PC-9 (cell line): ENCODE data around the gene SNTG2. TPM values are rescaled to one million over a fixed set of nuclear protein-coding genes. Genes with fewer than 3 reads are reported as not detected.

Source experiments
- BruUV-seq: library from RNA; stranded (reverse); fragments of 400-500 nt; replicated peaks from 2 replicates; lab custom pipeline; 2021; lab: Mats Ljungman, UMichigan
- CTCF ChIA-PET: fragments of 300-600 bp; sonication (Branson Sonifier 250); formaldehyde crosslinking; loops from one replicate; lab custom pipeline; 2022; ENCODE audit warnings: antibody characterized with exemption; lab: Charles Lee
- POLR2A ChIA-PET: fragments of 300-600 bp; sonication (Branson Sonifier 250); formaldehyde crosslinking; loops from one replicate; lab custom pipeline; 2022; ENCODE audit warnings: antibody characterized with exemption; ENCODE audit not compliant: unreplicated experiment; lab: Charles Lee
- DNase-seq, 2 experiments: peaks; one replicate each; pipeline versions ENCODE4 v3.0.0 to v3.0.0-alpha.2; 2015 to 2022; ENCODE audit warnings: mixed read lengths in 1 of 2
- H2AFZ ChIP-seq: fragments of 200-600 bp; sonication (generic); 2 replicates; pipeline ENCODE4 v1.8.1; 2017; ENCODE audit warnings: antibody characterized with exemption
- H3F3A ChIP-seq: fragments of 200-600 bp; sonication (generic); 2 replicates; pipeline ENCODE4 v1.8.1; 2017; ENCODE audit warnings: antibody characterized with exemption, mild to moderate bottlenecking, low read depth; ENCODE audit not compliant: insufficient read depth
- H3K27ac ChIP-seq: fragments of 200-600 bp; sonication (generic); 2 replicates; pipeline ENCODE4 v1.6.1; 2016; ENCODE audit warnings: mixed run types
- H3K27me3 ChIP-seq: fragments of 200-600 bp; sonication (generic); 2 replicates; pipeline ENCODE4 v1.6.1; 2016; ENCODE audit warnings: low read depth, mixed run types; ENCODE audit not compliant: insufficient read depth
- H3K36me3 ChIP-seq: fragments of 200-600 bp; sonication (generic); 2 replicates; pipeline ENCODE4 v1.6.1; 2016; ENCODE audit warnings: low read depth, mixed run types
- H3K4me1 ChIP-seq: fragments of 200-600 bp; sonication (generic); replicated peaks from 2 replicates; pipeline ENCODE4 v1.6.1; 2016; ENCODE audit warnings: mixed run types; ENCODE audit not compliant: insufficient read depth
- H3K4me2 ChIP-seq: fragments of 200-600 bp; sonication (generic); 2 replicates; pipeline ENCODE4 v1.6.1; 2017; ENCODE audit warnings: mixed run types
- H3K4me3 ChIP-seq: fragments of 200-600 bp; sonication (generic); 2 replicates; pipeline ENCODE4 v1.6.1; 2016; ENCODE audit warnings: mixed run types
- H3K79me2 ChIP-seq: fragments of 200-600 bp; sonication (generic); 2 replicates; pipeline ENCODE4 v1.6.1; 2017; ENCODE audit warnings: low read depth, mixed run types
- H3K9me2 ChIP-seq: fragments of 200-600 bp; sonication (generic); 2 replicates; pipeline ENCODE4 v1.8.1; 2017; ENCODE audit warnings: mild to moderate bottlenecking; ENCODE audit not compliant: insufficient read depth
- H3K9me3 ChIP-seq: fragments of 200-600 bp; sonication (generic); 2 replicates; pipeline ENCODE4 v1.8.1; 2016; ENCODE audit warnings: low read depth; ENCODE audit not compliant: insufficient read depth
- H4K20me1 ChIP-seq: fragments of 200-600 bp; sonication (generic); 2 replicates; pipeline ENCODE4 v1.8.1; 2017; ENCODE audit not compliant: insufficient read depth
- EZH2 ChIP-seq: fragments of 200-600 bp; sonication (generic); IDR thresholded peaks from 2 replicates; pipeline ENCODE4 v1.8.0; 2017; ENCODE audit warnings: antibody characterized with exemption, low read depth
- intact Hi-C: fragments of 100-400 bp; cut with micrococcal nuclease; formaldehyde crosslinking; loops from one replicate; pipeline ENCODE4 v1.10.0; 2022; ENCODE audit not compliant: unreplicated experiment
- total RNA-seq: library from RNA; stranded (reverse); gene quantifications from 2 replicates; pipeline ENCODE4 v1.2.3, GENCODE V29; 2021
- TF ChIP-seq, protein P1 (sequence below): fragments of 200-600 bp; sonication (generic); conservative IDR thresholded peaks from 2 replicates; pipeline ENCODE4 v1.6.1; 2017; ENCODE audit warnings: mixed run types, antibody characterized with exemption, mild to moderate bottlenecking, moderate library complexity

Gene SNTG2
- total RNA-seq, 1 experiment from 2014 or later: not detected

DNA sequence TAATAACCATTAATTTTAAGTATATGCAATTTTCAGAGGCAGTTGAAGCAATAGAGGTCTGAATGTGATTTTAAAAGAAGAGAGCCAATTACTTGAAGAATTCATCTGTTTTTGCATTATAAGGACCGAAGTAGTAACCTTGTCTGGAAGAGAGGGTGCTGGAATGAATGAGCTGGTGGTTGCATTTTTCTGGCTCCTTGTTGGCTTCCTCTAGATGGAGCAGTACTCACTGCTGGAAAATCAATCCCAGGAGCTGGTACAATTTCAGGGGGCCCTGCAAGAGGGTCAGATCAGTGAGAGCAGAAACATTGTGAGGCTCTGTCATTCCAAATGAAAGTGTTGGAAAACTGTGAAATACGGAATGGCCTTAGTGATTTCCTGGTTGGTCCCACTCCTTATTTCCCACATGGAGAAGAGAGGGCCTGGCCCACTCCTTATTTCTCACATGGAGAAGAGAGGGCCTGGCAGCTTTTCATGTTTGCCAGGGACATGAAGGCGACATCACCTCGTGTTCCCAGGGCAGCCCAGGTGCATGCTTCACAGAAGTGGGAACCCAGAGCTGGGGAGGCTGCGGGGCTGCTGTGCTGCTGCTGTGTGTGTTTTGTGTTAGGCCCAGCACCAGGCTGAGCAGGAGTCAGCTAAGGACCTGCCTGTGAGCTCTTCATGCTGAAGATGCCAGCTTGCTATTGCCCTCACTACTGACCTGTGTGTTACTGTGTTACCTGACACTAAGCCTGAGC lies 197.4 kb downstream of the SNTG2 start:
- H3K27ac ChIP-seq: no peak overlapping the region
- intact Hi-C loops: no loop called here
- TF ChIP-seq, protein P1, sequence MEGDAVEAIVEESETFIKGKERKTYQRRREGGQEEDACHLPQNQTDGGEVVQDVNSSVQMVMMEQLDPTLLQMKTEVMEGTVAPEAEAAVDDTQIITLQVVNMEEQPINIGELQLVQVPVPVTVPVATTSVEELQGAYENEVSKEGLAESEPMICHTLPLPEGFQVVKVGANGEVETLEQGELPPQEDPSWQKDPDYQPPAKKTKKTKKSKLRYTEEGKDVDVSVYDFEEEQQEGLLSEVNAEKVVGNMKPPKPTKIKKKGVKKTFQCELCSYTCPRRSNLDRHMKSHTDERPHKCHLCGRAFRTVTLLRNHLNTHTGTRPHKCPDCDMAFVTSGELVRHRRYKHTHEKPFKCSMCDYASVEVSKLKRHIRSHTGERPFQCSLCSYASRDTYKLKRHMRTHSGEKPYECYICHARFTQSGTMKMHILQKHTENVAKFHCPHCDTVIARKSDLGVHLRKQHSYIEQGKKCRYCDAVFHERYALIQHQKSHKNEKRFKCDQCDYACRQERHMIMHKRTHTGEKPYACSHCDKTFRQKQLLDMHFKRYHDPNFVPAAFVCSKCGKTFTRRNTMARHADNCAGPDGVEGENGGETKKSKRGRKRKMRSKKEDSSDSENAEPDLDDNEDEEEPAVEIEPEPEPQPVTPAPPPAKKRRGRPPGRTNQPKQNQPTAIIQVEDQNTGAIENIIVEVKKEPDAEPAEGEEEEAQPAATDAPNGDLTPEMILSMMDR: no peak
- no peak for TF ChIP-seq EZH2
- peaks cover 48% of the 10 kb centered on the region for H3K27me3 ChIP-seq
- ChIA-PET CTCF (no interaction called here), POLR2A (no interaction called here)
- H3K79me2 ChIP-seq: no peaks in the 10 kb centered on the region
- H3K9me2 ChIP-seq: no peaks in the 10 kb centered on the region
- H2AFZ ChIP-seq: no peak overlapping the region
- H3K4me3 ChIP-seq: no peak overlapping the region
- H3K9me3 ChIP-seq: no peaks in the 10 kb centered on the region
- no peaks in the 10 kb centered on the region; the same call in 1 of the 2 replicates for H4K20me1 ChIP-seq
- no peak for DNase-seq
- H3K36me3 ChIP-seq: no peaks in the 10 kb centered on the region
- no peak overlapping the region for H3K4me2 ChIP-seq
- no peaks in the 10 kb centered on the region for H3K4me1 ChIP-seq
- H3F3A ChIP-seq: no peaks in the 10 kb centered on the region
- no TSS peak for BruUV-seq

- TF ChIP-seq EZH2: no peak
- TF ChIP-seq, protein P1: no peak
- intact Hi-C loops: no loop called here
Measured at GRCh38 chr2:1150724-1151511, 200.3 kb downstream of the SNTG2 start.

DNA sequence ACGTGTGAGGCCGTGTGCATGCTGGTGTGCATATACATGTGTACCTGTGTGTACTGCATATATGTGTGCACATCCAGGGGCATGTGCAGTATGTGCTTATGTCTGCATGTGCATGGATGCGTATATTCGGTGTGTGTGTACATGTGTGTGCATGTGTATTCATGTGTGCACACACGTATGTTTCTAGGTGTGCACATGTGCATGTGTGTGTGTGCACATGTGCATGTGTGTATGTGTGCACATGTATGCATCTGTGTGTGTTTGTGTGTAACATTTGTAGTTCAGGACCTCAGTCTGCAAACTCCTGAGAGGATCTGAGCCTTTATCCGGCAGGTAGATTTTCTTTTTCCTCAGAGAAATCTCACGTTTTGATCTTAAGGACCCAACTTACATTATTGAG lies 201.7 kb downstream of the SNTG2 start:
- Histone ChIP-seq H3F3A (peaks cover 4% of the 10 kb centered on the region; the same call in 1 of the 2 replicates), H4K20me1 (no peaks in the 10 kb centered on the region; the same call in 1 of the 2 replicates), H3K36me3 (no peaks in the 10 kb centered on the region), H3K27me3 (peaks cover 79% of the 10 kb centered on the region), H2AFZ (no peak overlapping the region), H3K27ac (no peak overlapping the region), H3K9me3 (no peaks in the 10 kb centered on the region), H3K4me1 (no peaks in the 10 kb centered on the region), H3K79me2 (no peaks in the 10 kb centered on the region), H3K9me2 (no peaks in the 10 kb centered on the region), H3K4me2 (no peak overlapping the region), H3K4me3 (no peak overlapping the region)
- CTCF ChIA-PET: no interaction called here
- intact Hi-C loops: no loop called here
- no peak for DNase-seq
- TF ChIP-seq EZH2: no peak
- TF ChIP-seq, protein P1: no peak
- no TSS peak for BruUV-seq
- POLR2A ChIA-PET: no interaction called here

More at GRCh38 chr2:1150724-1151511, 200.3 kb downstream of the SNTG2 start:
- H3K36me3 ChIP-seq: no peaks in the 10 kb centered on the region
- H3F3A ChIP-seq: peaks cover 4% of the 10 kb centered on the region; the same call in 1 of the 2 replicates
- peaks cover 65% of the 10 kb centered on the region for H3K27me3 ChIP-seq
- H3K9me3 ChIP-seq: no peaks in the 10 kb centered on the region
- H3K4me2 ChIP-seq: no peak overlapping the region
- no peak overlapping the region for H3K4me3 ChIP-seq
- no peak overlapping the region for H2AFZ ChIP-seq
- H3K27ac ChIP-seq: no peak overlapping the region
- no peaks in the 10 kb centered on the region; the same call in 1 of the 2 replicates for H4K20me1 ChIP-seq
- ChIA-PET CTCF (no interaction called here), POLR2A (no interaction called here)
- no TSS peak for BruUV-seq
- no peak for DNase-seq
- H3K79me2 ChIP-seq: no peaks in the 10 kb centered on the region
- H3K4me1 ChIP-seq: no peaks in the 10 kb centered on the region
- no peaks in the 10 kb centered on the region for H3K9me2 ChIP-seq
